HG03378 (cell line): ENCODE measurements around the gene PDCD1LG2.
"Not testable (repeated sequence)": the region's sequence is repeated elsewhere in the genome, so short reads cannot be mapped to it uniquely, and the experiment has no call there.

Experiments
- ATAC-seq: cut with Tn5 transposase; IDR thresholded peaks from one replicate; pipeline ENCODE4 v1.9.1; 2021; ENCODE audit warnings: mild to moderate bottlenecking, moderate library complexity; ENCODE audit not compliant: unreplicated experiment

PDCD1LG2 gene

GRCh38 chr9:5563417-5563815, 53.1 kb downstream of the PDCD1LG2 start:
- no peak for ATAC-seq

DNA sequence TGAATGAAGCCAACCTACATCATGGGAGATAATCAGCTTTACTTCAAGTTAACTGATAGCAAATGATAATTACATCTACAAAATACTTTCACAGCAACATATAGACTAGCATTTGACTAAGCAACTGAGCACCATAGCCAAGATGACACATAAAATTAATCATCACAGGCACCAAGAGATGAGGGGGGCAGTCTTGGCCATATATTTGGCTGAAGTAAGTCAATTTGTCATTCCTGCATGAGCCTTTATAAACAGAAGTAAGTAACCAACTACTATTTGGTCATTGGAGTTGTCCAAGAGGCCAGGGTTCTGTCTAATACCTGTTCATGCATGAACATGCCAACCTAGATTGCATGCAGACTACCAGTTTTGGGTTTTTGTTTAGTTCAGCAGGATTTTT, 53.6 kb downstream of the PDCD1LG2 start:
- no peak for ATAC-seq

DNA sequence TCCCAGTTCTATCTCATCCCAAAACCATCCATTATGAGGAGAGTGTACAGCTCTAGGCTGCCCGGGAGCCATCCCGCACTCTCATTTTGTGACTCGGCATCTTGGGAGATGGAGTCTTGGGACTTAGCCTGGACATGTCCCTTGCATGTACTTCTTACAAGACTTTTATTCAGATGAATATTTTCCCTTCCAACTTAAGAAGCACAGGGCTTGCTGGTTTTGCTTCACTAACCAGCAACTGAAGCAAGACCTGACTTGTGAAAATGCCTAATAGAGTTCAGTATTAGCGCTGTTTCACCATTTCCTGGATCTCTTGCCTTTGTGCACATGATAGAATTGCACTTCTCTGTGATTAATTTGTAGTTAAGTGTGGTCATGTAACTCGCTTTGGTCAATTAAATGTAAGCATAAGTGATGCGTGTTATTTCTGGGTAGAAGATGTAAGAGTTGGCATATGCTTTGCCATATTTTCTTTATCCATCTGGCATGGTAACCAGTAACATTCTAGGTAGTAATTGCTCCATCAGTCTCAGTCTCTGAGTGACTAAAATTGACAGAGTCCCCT, 55.8 kb downstream of the PDCD1LG2 start:
- ATAC-seq, result peak; percentile 67

DNA sequence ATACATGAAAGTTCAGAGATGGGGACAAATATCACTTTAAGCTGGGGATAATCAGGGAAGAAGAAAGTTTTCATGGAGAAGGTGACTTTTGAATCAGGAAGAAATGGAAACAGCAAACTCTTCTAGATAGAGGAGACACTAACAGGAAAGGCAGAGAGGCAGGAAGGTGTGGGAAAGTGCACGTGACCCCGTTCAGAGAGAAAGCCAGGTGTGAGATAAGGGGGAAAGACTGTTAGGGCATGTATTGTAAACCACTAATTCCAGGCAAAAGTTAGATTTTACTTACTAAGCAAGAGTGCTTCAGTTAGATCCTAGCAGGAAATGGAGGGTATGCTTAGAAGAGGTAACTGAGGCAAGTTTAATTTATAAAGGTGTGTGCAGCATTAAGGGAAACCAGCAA, 58.5 kb downstream of the PDCD1LG2 start:
- no peak for ATAC-seq

DNA sequence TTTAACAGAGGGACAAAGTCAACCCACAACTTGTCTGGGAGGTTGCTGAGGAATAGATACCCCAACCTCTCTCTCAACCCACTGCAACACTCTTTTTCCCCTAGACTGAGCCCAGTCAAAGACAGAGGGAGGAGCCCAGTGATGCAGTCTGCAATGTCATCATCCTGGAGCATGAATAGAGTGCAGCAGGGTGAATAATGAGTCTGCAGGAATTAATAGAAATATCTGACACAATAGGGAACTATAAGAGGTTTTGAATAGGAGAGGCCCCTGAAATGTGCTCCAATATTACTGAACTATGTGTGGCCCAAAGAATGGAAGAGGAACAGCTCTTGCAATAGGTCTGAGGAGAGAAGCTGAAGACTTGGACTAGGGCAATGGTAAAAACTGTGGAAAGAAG, 59.1 kb downstream of the PDCD1LG2 start:
- ATAC-seq, result no peak

GRCh38 chr9:5569891-5570290, 59.6 kb downstream of the PDCD1LG2 start:
- no peak for ATAC-seq

- peak; percentile 49 for ATAC-seq
Measured at GRCh38 chr9:5571629-5572232, 61.4 kb downstream of the PDCD1LG2 start.

- no peak for ATAC-seq
Measured at GRCh38 chr9:5574097-5574496, 63.8 kb downstream of the PDCD1LG2 start.

GRCh38 chr9:5575000-5575399, 64.7 kb downstream of the PDCD1LG2 start:
- ATAC-seq, result no peak

DNA sequence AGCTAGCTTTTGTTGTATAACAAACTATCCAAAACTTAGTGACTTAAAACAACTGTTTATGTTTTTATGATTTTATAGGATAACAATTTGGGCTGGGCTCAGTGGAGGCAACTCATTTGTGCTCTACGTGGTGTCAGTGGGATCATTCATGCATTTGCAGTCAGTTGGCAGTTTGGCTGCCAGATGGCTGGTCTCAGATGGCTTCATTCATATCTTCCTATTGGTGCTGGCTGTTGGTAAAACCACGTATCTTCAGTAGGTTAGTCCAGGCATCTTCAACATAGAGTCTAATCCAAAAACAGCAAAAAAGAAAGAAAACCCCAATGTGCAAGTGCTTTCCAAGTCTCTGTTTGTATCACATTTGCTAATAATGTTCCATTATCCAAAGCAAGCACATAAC, 66.9 kb downstream of the PDCD1LG2 start:
- no peak for ATAC-seq

DNA sequence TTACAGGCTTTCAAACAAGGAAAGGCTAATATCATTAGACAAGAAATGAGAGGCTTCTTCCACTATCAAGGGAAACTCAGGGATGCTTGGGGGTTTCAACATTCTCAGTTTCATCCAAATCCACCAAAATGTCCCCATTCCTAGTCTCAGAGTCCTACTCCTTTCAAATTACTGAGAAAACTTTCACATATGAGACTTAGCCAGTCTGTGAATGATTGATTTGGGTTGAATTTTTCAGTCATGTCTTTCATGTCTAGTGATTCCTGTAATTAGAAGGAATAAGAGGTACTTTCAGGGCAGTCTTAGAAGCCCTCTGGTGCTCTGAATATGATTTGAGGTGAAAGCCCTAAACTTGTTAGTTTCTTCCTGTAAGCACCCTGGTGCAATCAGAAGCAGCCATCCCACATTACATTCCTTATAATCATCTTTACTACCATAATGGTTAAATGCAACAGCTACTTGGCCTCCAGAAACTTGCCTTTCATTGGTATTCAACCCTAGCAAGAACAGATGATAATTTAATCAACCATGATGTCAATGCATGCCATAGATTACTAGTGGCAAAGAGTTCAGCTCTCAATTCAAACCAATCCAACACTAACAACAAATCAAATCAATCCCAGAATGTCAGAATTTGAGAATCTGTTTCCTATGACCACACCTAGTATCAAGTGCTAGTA, 67.8 kb downstream of the PDCD1LG2 start:
- no peak for ATAC-seq

- ATAC-seq, result no peak
Measured at GRCh38 chr9:5578698-5579085, 68.4 kb downstream of the PDCD1LG2 start.

DNA sequence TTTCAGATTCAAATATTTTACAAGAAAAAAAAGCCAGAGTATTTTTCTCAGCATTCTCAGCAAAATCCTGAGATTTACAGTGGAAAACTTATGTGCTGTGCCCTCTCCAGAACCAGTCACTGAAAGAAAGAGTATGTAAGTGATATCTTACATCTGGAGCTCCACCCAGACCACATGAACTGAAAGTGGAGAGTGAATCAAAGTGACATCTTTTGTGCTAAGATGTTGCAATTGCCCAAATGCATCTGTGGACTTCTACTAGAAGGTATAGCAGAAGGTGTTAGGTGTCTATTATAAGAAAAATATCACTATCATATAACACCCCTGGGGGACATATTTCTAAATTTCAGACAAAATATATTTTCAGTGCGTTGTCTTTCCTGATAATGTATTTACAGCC, 69.5 kb downstream of the PDCD1LG2 start:
- no peak for ATAC-seq

GRCh38 chr9:5580650-5581049, 70.3 kb downstream of the PDCD1LG2 start:
- ATAC-seq, result no peak

- not testable (repeated sequence) for ATAC-seq
Measured at GRCh38 chr9:5581706-5582105, 71.4 kb downstream of the PDCD1LG2 start.

DNA sequence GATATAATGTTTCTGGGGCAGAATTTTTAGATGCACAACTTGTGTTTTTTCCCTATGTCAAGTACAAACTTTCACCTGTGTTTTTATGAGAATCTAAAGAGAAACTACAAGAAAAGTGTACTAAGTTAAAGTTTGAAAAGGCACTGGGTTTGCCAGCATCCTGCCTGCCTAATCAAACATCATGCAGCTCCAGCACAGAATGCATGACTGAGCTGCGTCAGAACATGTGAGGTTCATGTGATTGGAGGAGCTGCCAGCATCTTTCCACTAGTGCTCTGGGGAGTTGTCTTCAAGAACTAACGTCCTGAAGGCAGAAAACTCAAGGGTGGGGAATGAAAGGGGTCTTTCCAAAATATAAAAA, 72.5 kb downstream of the PDCD1LG2 start:
- ATAC-seq, result peak; percentile 52

DNA sequence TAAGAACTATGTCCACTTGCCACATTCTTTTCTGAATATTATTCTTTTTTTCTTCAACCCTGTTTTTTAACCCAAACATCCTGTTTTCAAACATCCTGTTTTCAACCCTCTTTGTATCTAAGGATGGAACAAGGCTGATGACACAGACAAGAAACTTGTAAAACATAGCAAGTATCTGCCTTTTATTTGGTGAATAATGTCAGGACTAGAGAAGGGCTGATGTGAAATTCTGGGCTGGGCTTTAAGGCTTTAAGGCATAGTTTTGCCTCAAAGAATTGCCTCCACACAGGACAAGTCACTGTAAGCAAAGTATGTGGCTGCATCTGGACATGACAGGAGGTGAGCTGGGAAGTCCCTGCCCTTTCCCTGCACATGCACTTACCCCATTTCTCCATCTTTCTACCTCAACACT, 76.1 kb downstream of the PDCD1LG2 start:
- ATAC-seq, result no peak

DNA sequence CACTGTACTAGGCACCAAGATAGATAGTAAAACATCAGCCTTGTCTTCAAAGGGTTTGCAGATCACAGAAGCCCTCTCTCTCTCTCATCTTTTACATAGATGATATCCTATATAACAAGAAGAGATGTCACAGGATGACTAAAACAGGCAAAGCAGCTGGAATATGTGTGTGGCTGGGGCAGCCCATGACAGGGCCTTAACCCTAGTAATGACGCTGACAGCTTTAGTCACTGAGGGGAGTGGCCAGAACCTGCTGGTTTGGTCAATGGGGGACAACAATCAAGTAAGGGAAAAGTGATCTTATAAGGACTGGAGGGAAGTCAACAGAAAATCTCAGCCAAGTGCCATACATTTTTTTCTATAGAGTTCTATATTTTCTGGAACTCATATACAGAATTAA, 76.7 kb downstream of the PDCD1LG2 start:
- ATAC-seq, result no peak

GRCh38 chr9:5592231-5592630, 81.9 kb downstream of the PDCD1LG2 start:
- ATAC-seq, result no peak

DNA sequence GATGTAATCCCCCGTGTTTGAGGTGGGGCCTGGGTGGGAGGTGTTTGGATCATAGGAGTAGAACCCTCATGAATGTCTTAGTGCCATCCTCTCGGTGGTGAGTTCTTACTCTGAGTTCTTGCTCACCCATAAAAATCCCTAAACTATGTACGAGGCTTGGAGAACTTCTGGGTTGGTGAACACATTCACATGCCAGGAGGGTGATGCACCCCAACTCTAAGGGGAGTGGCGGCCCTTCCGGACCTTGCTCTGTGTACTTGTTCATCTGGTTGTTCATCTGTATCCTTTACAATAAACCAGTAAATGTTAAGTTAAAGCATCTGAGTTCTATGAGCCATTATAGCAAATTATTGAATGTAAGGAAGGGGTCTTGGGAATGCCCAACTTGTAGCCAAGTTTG, 82.6 kb downstream of the PDCD1LG2 start:
- no peak for ATAC-seq

GRCh38 chr9:5593904-5594303, 83.6 kb downstream of the PDCD1LG2 start:
- ATAC-seq, result peak; percentile 71

DNA sequence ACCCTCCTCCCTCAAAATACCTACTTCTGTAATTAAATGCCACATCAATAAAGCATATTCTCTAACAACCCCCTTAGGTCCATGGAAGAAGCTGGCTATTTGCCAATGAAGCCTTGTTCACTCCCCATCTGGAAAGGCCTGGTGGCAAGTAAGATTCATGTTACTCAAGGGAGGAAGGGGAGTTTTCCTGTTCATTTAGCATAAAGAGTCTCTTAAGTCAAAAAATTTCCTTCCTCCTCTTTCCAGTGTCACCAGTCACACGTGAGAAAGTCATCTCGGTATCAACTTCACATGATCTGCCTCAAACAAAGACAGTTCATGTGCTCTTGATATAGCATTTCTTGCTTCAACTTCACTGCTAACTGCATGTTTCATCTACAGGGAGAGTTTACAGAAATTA, 85.8 kb downstream of the PDCD1LG2 start:
- ATAC-seq, result no peak
